OCI-LY7 (cell line): ENCODE measurements around the gene CDK14.

Experiments used
- EZH2phosphoT487 ChIP-seq: fragments of 200-600 bp; sonication (generic); IDR thresholded peaks from 2 replicates; pipeline ENCODE4 v1.6.1; 2018; ENCODE audit warnings: low read depth, borderline replicate concordance, mild to moderate bottlenecking, mixed run types, antibody characterized with exemption, low read length, moderate library complexity, mixed read lengths
- TF ChIP-seq, protein P1 (sequence below): fragments of 200-600 bp; sonication (generic); conservative IDR thresholded peaks from 2 replicates; pipeline ENCODE4 v1.5.1; 2014; ENCODE audit warnings: mild to moderate bottlenecking, antibody characterized with exemption, low read length, moderate library complexity, mixed read lengths

- TF ChIP-seq, protein P1, sequence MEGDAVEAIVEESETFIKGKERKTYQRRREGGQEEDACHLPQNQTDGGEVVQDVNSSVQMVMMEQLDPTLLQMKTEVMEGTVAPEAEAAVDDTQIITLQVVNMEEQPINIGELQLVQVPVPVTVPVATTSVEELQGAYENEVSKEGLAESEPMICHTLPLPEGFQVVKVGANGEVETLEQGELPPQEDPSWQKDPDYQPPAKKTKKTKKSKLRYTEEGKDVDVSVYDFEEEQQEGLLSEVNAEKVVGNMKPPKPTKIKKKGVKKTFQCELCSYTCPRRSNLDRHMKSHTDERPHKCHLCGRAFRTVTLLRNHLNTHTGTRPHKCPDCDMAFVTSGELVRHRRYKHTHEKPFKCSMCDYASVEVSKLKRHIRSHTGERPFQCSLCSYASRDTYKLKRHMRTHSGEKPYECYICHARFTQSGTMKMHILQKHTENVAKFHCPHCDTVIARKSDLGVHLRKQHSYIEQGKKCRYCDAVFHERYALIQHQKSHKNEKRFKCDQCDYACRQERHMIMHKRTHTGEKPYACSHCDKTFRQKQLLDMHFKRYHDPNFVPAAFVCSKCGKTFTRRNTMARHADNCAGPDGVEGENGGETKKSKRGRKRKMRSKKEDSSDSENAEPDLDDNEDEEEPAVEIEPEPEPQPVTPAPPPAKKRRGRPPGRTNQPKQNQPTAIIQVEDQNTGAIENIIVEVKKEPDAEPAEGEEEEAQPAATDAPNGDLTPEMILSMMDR, result no peak
- no peak for TF ChIP-seq EZH2phosphoT487
Observed at GRCh38 chr7:90692947-90693346, 96.8 kb downstream of the CDK14 start.
